IPS DF 6.9 (cell line): ENCODE results near the gene GOLGA8S.
"Not testable (repeated sequence)": the region's sequence is repeated elsewhere in the genome, so short reads cannot be mapped to it uniquely, and the experiment has no call there.

Experiments
- DNase-seq: peaks from one replicate; pipeline ENCODE4 v3.0.0-alpha.2; 2013; ENCODE audit warnings: low read depth, low spot score
- H3K27ac ChIP-seq: one replicate; pipeline ENCODE4 v1.5.1; 2013; ENCODE audit warnings: low read length, control low read depth
- H3K27me3 ChIP-seq: 2 replicates; pipeline ENCODE4 v1.6.1; 2013; ENCODE audit warnings: mild to moderate bottlenecking, low read length; ENCODE audit not compliant: control insufficient read depth, insufficient read depth
- H3K36me3 ChIP-seq: 2 replicates; pipeline ENCODE4 v1.6.1; 2013; ENCODE audit warnings: low read length; ENCODE audit not compliant: control insufficient read depth, insufficient read depth
- H3K4me1 ChIP-seq: 2 replicates; pipeline ENCODE4 v1.6.1; 2013; ENCODE audit warnings: low read length; ENCODE audit not compliant: control insufficient read depth, insufficient read depth
- H3K4me3 ChIP-seq: 2 replicates; pipeline ENCODE4 v1.5.1; 2013; ENCODE audit warnings: mild to moderate bottlenecking, low read length
- H3K9me3 ChIP-seq: 2 replicates; pipeline ENCODE4 v1.6.1; 2013; ENCODE audit warnings: low read length, inconsistent platforms; ENCODE audit not compliant: control insufficient read depth, insufficient read depth
- WGBS: extraction: QIAGEN DNeasy Blood & Tissue Kit; methylation state at CpG from one replicate; pipeline ENCODE4 v1.1.7; 2013; ENCODE audit warnings: mixed read lengths, missing lambda C conversion rate; ENCODE audit not compliant: insufficient read length, insufficient coverage; 5-methylcytosine and 5-hydroxymethylcytosine counted together

The GOLGA8S gene

DNA sequence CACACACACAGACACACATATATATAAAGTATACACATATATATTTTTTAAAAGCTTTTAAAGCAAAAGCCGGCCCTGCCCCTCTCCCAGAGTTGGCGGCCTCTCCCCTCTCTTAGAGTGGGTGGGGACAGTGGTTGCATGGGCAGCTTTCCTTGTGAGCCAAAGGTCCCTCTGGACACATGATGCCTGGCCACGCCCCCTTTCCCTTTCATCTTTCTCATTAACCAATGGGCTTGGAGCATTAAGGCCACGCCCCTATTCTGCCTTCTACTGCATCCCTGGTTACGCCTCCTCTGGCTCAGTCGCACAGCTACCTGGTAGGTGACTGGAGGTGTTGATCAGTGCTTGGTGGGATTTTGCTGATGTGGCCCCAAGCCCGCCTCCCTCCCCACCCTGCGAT lies at the start of gene GOLGA8S:
Gene GOLGA8S (plus strand): TSS at position 301 of the 400 bp plus-strand sequence. CDS start 62 bp downstream, at position 363.
- H3K27ac ChIP-seq, H3K9me3 ChIP-seq, DNase-seq, H3K4me1 ChIP-seq, H3K4me3 ChIP-seq, H3K36me3 ChIP-seq, H3K27me3 ChIP-seq: not testable (repeated sequence)
- WGBS = no CpG with 5 or more reads among the region's 8 CpGs

DNA sequence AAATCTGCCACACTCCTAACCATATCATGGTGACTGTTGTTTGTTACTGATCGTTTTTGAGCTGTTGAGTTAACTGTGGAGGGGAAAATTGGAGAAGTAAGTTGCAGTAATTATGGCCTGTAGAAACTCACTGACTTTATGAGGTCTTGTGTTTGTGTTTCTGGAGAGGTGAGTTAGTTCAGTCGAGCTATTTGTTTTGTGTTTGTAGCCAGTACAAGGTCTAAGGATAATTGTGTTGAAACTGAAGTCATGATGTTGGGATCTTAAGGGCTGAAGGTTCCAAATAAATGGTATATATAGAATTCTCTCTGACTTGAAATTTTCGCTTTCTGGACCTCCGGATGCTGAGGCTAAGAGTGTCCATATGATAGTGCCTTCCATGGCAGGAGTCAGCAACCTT lies 49.7 kb upstream of the GOLGA8S start:
- H3K27ac ChIP-seq, H3K36me3 ChIP-seq, DNase-seq, H3K27me3 ChIP-seq, H3K4me3 ChIP-seq, H3K4me1 ChIP-seq, H3K9me3 ChIP-seq: not testable (repeated sequence)
- no CpG with 5 or more reads among the region's 4 CpGs for WGBS

- not testable (repeated sequence) for H3K4me1 ChIP-seq, DNase-seq, H3K36me3 ChIP-seq, H3K4me3 ChIP-seq, H3K27ac ChIP-seq, H3K9me3 ChIP-seq, H3K27me3 ChIP-seq
- WGBS = no CpG with 5 or more reads among the region's 7 CpGs
These were observed 48.6 kb upstream of the GOLGA8S start for GRCh38 chr15:23305921-23306320.

DNA sequence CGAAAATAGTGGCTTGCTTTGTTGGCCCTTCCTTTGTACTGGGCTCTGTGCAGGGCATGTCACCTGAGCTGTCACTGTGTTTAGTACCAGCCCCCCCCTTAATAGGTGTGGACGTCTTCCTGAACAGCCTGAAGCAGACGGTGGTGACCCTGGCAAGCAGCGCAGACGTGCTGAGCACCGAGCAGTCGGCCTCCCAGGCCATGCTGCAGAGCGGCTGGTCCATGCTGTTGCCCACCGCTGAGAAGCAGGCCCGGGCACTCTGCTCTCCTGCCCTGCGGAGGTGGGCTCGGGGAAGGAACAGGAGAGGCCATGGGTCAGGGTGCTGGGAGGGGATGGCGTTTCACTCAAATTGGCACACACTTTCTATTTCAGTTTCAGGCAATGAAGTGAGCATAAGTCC lies 43.3 kb upstream of the GOLGA8S start:
- H3K4me3 ChIP-seq, DNase-seq, H3K27ac ChIP-seq, H3K9me3 ChIP-seq, H3K27me3 ChIP-seq, H3K4me1 ChIP-seq, H3K36me3 ChIP-seq: not testable (repeated sequence)
- no CpG with 5 or more reads among the region's 13 CpGs for WGBS

DNA sequence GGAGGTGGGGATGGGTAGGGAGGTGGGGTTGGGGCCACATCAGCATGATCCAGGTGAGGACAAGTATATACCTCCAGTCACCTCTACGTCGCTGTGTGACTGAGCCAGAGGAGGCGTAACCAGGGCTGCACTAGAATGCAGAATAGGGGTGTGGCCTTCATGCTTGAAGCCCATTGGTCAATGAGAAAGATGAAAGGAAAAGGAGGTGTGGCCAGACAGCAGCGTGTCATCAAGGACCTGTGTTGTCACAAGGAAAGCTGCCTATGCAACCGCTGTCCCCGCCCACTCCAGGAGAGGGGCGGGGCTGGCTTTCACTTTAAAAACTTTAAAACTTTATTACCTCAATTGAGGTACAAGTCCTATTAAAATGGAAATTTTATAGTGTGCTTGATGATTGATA lies 20.5 kb upstream of the GOLGA8S start, which contains the start of gene GOLGA6L26:
Gene GOLGA6L26 (minus strand): TSS at position 101 of the 400 bp plus-strand sequence. CDS start 61 bp downstream, at position 40.
- not testable (repeated sequence) for H3K4me3 ChIP-seq, H3K4me1 ChIP-seq, H3K27ac ChIP-seq, H3K27me3 ChIP-seq, DNase-seq, H3K9me3 ChIP-seq, H3K36me3 ChIP-seq
- no CpG with 5 or more reads among the region's 7 CpGs for WGBS

DNA sequence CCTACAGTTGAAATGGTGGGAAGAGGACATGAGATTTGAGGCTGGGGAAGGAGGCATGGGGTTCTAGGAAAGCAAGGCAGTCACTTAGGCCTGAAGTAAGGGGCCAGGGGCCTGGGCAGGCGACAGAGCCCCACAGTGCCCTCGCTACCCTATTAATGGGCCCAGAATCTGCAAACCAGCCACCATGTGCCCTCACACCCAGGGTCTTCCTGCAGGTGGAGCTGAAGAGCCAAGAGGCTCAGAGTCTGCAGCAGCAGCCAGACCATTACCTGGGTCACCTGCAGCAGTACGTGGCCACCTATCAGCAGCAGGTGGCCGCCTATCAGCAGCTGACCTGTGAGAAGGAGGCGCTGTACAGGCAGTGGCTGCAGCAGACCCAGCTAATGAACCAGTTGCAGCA lies 8.1 kb downstream of the GOLGA8S start:
- H3K4me3 ChIP-seq, DNase-seq, H3K27ac ChIP-seq, H3K9me3 ChIP-seq, H3K4me1 ChIP-seq, H3K27me3 ChIP-seq, H3K36me3 ChIP-seq: not testable (repeated sequence)
- no CpG with 5 or more reads among the region's 5 CpGs for WGBS

DNA sequence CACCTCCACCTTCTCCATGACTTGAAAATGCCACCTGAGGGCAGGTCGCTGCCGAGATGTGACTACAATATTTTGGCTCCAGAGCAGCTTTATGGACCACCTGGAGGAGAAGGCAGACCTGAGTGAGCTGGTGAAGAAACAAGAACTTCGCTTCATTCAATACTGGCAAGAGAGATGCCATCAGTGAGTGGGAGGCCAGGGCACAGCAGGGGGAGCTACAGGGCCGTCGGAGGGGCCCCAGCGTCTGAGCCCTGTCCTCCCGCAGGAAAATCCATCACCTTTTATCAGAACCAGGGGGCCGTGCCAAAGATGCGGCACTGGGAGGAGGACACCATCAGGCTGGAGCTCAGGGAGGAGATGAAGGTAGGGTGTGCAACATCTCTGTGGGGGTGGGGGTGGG lies 9.7 kb downstream of the GOLGA8S start:
- DNase-seq, H3K27ac ChIP-seq, H3K4me3 ChIP-seq, H3K4me1 ChIP-seq, H3K27me3 ChIP-seq, H3K36me3 ChIP-seq, H3K9me3 ChIP-seq: not testable (repeated sequence)
- no CpG with 5 or more reads among the region's 9 CpGs for WGBS

DNA sequence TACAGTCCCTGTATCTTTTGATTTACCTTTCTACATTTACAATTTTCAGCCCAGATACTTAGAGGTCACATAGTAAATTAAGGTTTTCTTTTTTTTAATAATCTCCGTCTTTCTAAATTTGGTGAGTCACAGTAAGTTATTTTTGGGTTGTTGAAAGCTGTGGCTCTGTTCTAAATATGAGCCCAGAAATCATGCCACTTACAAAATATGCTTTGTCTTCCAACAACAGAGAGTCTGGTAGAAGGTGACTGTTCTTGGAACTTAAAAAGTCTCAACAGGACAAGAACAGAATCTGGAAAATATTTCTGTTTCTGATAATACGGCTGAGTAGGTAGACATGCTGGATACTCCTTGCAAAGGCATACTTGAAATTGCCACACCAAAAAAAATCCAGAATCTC lies 16.0 kb downstream of the GOLGA8S start:
- Histone ChIP-seq H3K36me3 (no peaks in the 10 kb centered on the region), H3K4me3 (no peak overlapping the region), H3K9me3 (no peaks in the 10 kb centered on the region), H3K27me3 (no peaks in the 10 kb centered on the region), H3K4me1 (no peaks in the 10 kb centered on the region), H3K27ac (no peak overlapping the region)
- WGBS = no CpG with 5 or more reads among the region's 2 CpGs
- no peak for DNase-seq

GRCh38 chr15:23371134-23371533 lies 16.6 kb downstream of the GOLGA8S start:
- H3K4me1 ChIP-seq, H3K9me3 ChIP-seq, H3K36me3 ChIP-seq, DNase-seq, H3K27ac ChIP-seq, H3K4me3 ChIP-seq, H3K27me3 ChIP-seq: not testable (repeated sequence)
- no CpG with 5 or more reads among the region's 4 CpGs for WGBS

DNA sequence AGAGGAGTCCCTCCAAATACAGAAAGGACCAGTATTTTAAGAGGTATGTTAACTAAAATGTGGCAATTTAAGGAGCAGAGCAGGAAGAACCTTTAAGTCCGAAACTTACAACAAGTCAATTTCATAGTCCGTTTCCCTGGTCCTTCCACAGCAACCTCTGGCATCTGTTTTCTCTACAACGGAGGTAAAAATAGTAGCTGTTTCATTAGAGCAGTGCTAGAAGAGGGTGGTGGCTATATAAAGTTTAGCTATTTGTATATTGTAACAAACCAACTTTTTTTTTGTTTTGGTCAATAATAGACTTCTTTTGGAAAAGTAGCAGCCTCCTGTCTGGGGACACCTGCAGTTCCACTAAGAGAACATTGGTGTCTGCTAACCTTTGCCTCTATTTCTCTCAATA lies 17.3 kb downstream of the GOLGA8S start:
- not testable (repeated sequence) for DNase-seq, H3K4me1 ChIP-seq, H3K27me3 ChIP-seq, H3K4me3 ChIP-seq, H3K27ac ChIP-seq, H3K36me3 ChIP-seq, H3K9me3 ChIP-seq
- no CpG with 5 or more reads among the region's 3 CpGs for WGBS

DNA sequence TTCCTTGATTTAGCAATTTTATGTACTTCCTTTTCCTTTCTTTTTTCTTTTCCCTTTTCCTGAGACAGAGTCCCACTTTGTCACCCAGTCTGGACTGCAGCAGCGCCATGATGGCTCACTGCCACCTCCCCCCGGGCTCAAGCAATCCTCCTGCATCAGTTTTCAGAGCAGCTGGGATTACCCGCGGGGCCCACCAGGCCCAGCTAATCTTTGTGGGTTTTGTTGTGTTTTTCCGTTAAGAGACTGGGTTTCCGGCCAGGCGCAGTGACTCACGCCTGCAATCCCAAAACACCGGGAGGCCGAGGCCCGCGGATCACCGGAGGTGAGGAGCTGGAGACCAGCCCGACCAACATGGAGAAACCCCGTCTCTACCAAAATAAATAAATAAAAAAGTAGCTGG lies 17.7 kb downstream of the GOLGA8S start:
- Histone ChIP-seq H3K36me3 (no peaks in the 10 kb centered on the region), H3K27me3 (no peaks in the 10 kb centered on the region), H3K9me3 (no peaks in the 10 kb centered on the region), H3K4me1 (no peaks in the 10 kb centered on the region), H3K4me3 (no peak overlapping the region), H3K27ac (no peak overlapping the region)
- DNase-seq = no peak
- no CpG with 5 or more reads among the region's 15 CpGs for WGBS
